Naive B cell (primary cell): ENCODE results near the gene SYMPK. TPM values are rescaled to one million over a fixed set of nuclear protein-coding genes. Genes with fewer than 3 reads are reported as not detected.

Experiments
- ATAC-seq, 2 donors: fragments of 150-1000 bp; cut with Tn5 transposase; 2 replicates each; pipeline ENCODE4 v1.10.0; 2021; ENCODE audit warnings: low read depth in 2 of 2, mild to moderate bottlenecking in 2 of 2, moderate library complexity in 2 of 2
- DNase-seq: peaks from one replicate; pipeline ENCODE4 v3.0.0; 2022
- H3K27ac Mint-ChIP-seq, 6 donors: one replicate each; pipeline ENCODE4 v1.8.0; 2020 to 2022; ENCODE audit warnings: mild to moderate bottlenecking in 6 of 6, mixed read lengths in 6 of 6, moderate library complexity in 5 of 6, inconsistent platforms in 2 of 6
- H3K27me3 Mint-ChIP-seq, 3 donors: one replicate each; pipeline ENCODE4 v1.8.0; 2021 to 2022; ENCODE audit warnings: mixed read lengths in 3 of 3, mild to moderate bottlenecking in 1 of 3
- H3K36me3 Mint-ChIP-seq, 2 donors: one replicate each; pipeline ENCODE4 v1.8.0; 2020 to 2022; ENCODE audit warnings: mixed read lengths in 2 of 2, inconsistent platforms in 1 of 2, mild to moderate bottlenecking in 1 of 2
- H3K4me1 Mint-ChIP-seq, 3 donors: one replicate each; pipeline ENCODE4 v1.8.0; 2020 to 2022; ENCODE audit warnings: mixed read lengths in 3 of 3, inconsistent platforms in 1 of 3, mild to moderate bottlenecking in 1 of 3, moderate library complexity in 1 of 3
- H3K4me3 Mint-ChIP-seq, 8 donors: one replicate each; pipeline ENCODE4 v1.8.0; 2020 to 2022; ENCODE audit warnings: mild to moderate bottlenecking in 8 of 8, mixed read lengths in 8 of 8, moderate library complexity in 8 of 8, inconsistent platforms in 2 of 8
- H3K9me3 Mint-ChIP-seq, 7 donors: one replicate each; pipeline ENCODE4 v1.8.0; 2020 to 2022; ENCODE audit warnings: mixed read lengths in 7 of 7, mild to moderate bottlenecking in 5 of 7, inconsistent platforms in 2 of 7, moderate library complexity in 1 of 7
- polyA plus RNA-seq, 6 donors: library from polyadenylated mRNA; unstranded; fragments of 300-500 nt; fragmentation: Illumina TruSeq; gene quantifications; one replicate each; pipeline ENCODE4 v1.2.3, GENCODE V29; 2021; ENCODE audit warnings: low read depth in 6 of 6

SYMPK gene
- polyA plus RNA-seq, 6 donors from 2014 or later: 6.3 to 24.3 (median 9.0) TPM

- peaks cover 0 to 7% (median 4%) of the 10 kb centered on the region in 3 donors for H3K4me1 Mint-ChIP-seq
- H3K9me3 Mint-ChIP-seq: no peaks in the 10 kb centered on the region
- H3K27ac Mint-ChIP-seq: peak overlapping the region in 1 of 6 donors; percentile 62
- H3K4me3 Mint-ChIP-seq: peak overlapping the region in 1 of 8 donors; percentile 5
- DNase-seq (no peak), ATAC-seq (no peak)
- peaks cover 3 to 19% of the 10 kb centered on the region in 2 donors for H3K36me3 Mint-ChIP-seq
- no peaks in the 10 kb centered on the region for H3K27me3 Mint-ChIP-seq
Measured at GRCh38 chr19:45823182-45823581, 39.8 kb downstream of the SYMPK start.

GRCh38 chr19:45822716-45823115 lies 40.2 kb downstream of the SYMPK start:
- no peak overlapping the region for H3K4me3 Mint-ChIP-seq
- ATAC-seq (no peak), DNase-seq (no peak)
- no peaks in the 10 kb centered on the region for H3K9me3 Mint-ChIP-seq
- H3K36me3 Mint-ChIP-seq: peaks cover 0 to 14% of the 10 kb centered on the region in 2 donors
- H3K27me3 Mint-ChIP-seq: no peaks in the 10 kb centered on the region
- no peak overlapping the region for H3K27ac Mint-ChIP-seq
- H3K4me1 Mint-ChIP-seq: peaks cover 0 to 4% (median 4%) of the 10 kb centered on the region in 3 donors

GRCh38 chr19:45821570-45821969 lies 41.4 kb downstream of the SYMPK start:
- ATAC-seq (no peak), DNase-seq (no peak)
- Mint-ChIP-seq H3K27ac (peak overlapping the region in 3 of 6 donors; percentile 47 to 85 (median 65)), H3K36me3 (peaks cover 0 to 14% of the 10 kb centered on the region in 2 donors), H3K4me1 (peaks cover 4 to 9% (median 8%) of the 10 kb centered on the region in 3 donors), H3K4me3 (no peak overlapping the region), H3K27me3 (no peaks in the 10 kb centered on the region), H3K9me3 (no peaks in the 10 kb centered on the region)

GRCh38 chr19:45821103-45821521 lies 41.8 kb downstream of the SYMPK start:
- H3K4me3 Mint-ChIP-seq: no peak overlapping the region
- no peaks in the 10 kb centered on the region for H3K27me3 Mint-ChIP-seq
- DNase-seq: no peak
- H3K27ac Mint-ChIP-seq: peak overlapping the region in 3 of 6 donors; percentile 47 to 85 (median 65)
- H3K9me3 Mint-ChIP-seq: no peaks in the 10 kb centered on the region
- peaks cover 0 to 14% of the 10 kb centered on the region in 2 donors for H3K36me3 Mint-ChIP-seq
- peaks cover 4 to 9% (median 8%) of the 10 kb centered on the region in 3 donors for H3K4me1 Mint-ChIP-seq
- ATAC-seq: no peak

GRCh38 chr19:45820413-45821102 lies 42.4 kb downstream of the SYMPK start:
- Mint-ChIP-seq H3K27me3 (no peaks in the 10 kb centered on the region), H3K4me3 (no peak overlapping the region), H3K36me3 (peaks cover 0 to 14% of the 10 kb centered on the region in 2 donors), H3K9me3 (no peaks in the 10 kb centered on the region), H3K27ac (peak overlapping the region in 1 of 6 donors; percentile 62), H3K4me1 (peaks cover 4 to 10% (median 9%) of the 10 kb centered on the region in 3 donors)
- no peak for DNase-seq
- no peak for ATAC-seq

- Mint-ChIP-seq H3K36me3 (peaks cover 0 to 14% of the 10 kb centered on the region in 2 donors), H3K4me1 (peaks cover 4 to 12% (median 9%) of the 10 kb centered on the region in 3 donors), H3K27me3 (no peaks in the 10 kb centered on the region), H3K9me3 (no peaks in the 10 kb centered on the region), H3K27ac (peak overlapping the region in 3 of 6 donors; percentile 37 to 46 (median 44)), H3K4me3 (peak overlapping the region in 1 of 8 donors; percentile 35)
- ATAC-seq (no peak), DNase-seq (no peak)
Measured at GRCh38 chr19:45819769-45820168, 43.2 kb downstream of the SYMPK start.

GRCh38 chr19:45817725-45818301 lies 45.1 kb downstream of the SYMPK start:
- Mint-ChIP-seq H3K4me3 (no peak overlapping the region), H3K27ac (peak overlapping the region in 4 of 6 donors; percentile 27 to 84 (median 60)), H3K4me1 (peaks cover 4 to 12% (median 9%) of the 10 kb centered on the region in 3 donors), H3K27me3 (peaks cover 0 to 16% (median 4%) of the 10 kb centered on the region in 3 donors), H3K36me3 (peaks cover 0 to 8% of the 10 kb centered on the region in 2 donors), H3K9me3 (no peaks in the 10 kb centered on the region)
- ATAC-seq (no peak), DNase-seq (no peak)

- peaks cover 4 to 12% (median 9%) of the 10 kb centered on the region in 3 donors for H3K4me1 Mint-ChIP-seq
Measured at GRCh38 chr19:45817010-45817724, 45.8 kb downstream of the SYMPK start.

GRCh38 chr19:45816236-45817009 lies 46.5 kb downstream of the SYMPK start:
- H3K4me3 Mint-ChIP-seq: peak overlapping the region in 4 of 8 donors; percentile 6 to 70 (median 50)
- peaks cover 4 to 12% (median 9%) of the 10 kb centered on the region in 3 donors for H3K4me1 Mint-ChIP-seq
- DNase-seq (no peak), ATAC-seq (no peak)
- peaks cover 0 to 25% (median 4%) of the 10 kb centered on the region in 3 donors for H3K27me3 Mint-ChIP-seq
- H3K9me3 Mint-ChIP-seq: no peaks in the 10 kb centered on the region
- H3K27ac Mint-ChIP-seq: peak overlapping the region in 1 of 6 donors; percentile 51
- H3K36me3 Mint-ChIP-seq: peaks cover 0 to 5% of the 10 kb centered on the region in 2 donors

More at GRCh38 chr19:45817010-45817724, 45.8 kb downstream of the SYMPK start:
- H3K27ac Mint-ChIP-seq: peak overlapping the region; percentile 33 to 84 (median 66)
- H3K36me3 Mint-ChIP-seq: peaks cover 0 to 8% of the 10 kb centered on the region in 2 donors
- peak overlapping the region in 7 of 8 donors; percentile 37 to 80 (median 70) for H3K4me3 Mint-ChIP-seq
- peaks cover 0 to 23% (median 4%) of the 10 kb centered on the region in 3 donors for H3K27me3 Mint-ChIP-seq
- DNase-seq (peak; percentile 96), ATAC-seq (peak; percentile 98)
- H3K9me3 Mint-ChIP-seq: no peaks in the 10 kb centered on the region

- H3K9me3 Mint-ChIP-seq: no peaks in the 10 kb centered on the region
- ATAC-seq (no peak), DNase-seq (no peak)
- H3K27ac Mint-ChIP-seq: peak overlapping the region in 1 of 6 donors; percentile 90
- H3K4me1 Mint-ChIP-seq: peaks cover 4 to 9% (median 8%) of the 10 kb centered on the region in 3 donors
- H3K4me3 Mint-ChIP-seq: peak overlapping the region; percentile 43 to 82 (median 67)
- H3K27me3 Mint-ChIP-seq: peaks cover 0 to 26% (median 4%) of the 10 kb centered on the region in 3 donors
- H3K36me3 Mint-ChIP-seq: no peaks in the 10 kb centered on the region
Measured at GRCh38 chr19:45815481-45816216, 47.3 kb downstream of the SYMPK start.

GRCh38 chr19:45814851-45815480 lies 48.0 kb downstream of the SYMPK start, which contains the start of gene RSPH6A:
Gene RSPH6A (minus strand): TSS chr19:45815308. CDS start chr19:45815176, 132 bp downstream.
- Mint-ChIP-seq H3K9me3 (no peaks in the 10 kb centered on the region), H3K27me3 (peaks cover 0 to 31% (median 4%) of the 10 kb centered on the region in 3 donors), H3K4me3 (peak within 1 kb of the TSS; percentile 43 to 82 (median 67)), H3K27ac (peak within 1 kb of the TSS in 1 of 6 donors; percentile 90), H3K4me1 (peaks cover 4 to 9% (median 8%) of the 10 kb centered on the region in 3 donors), H3K36me3 (no peaks in the 10 kb centered on the region)
- ATAC-seq (no peak), DNase-seq (no peak)
